Endothelial cell of umbilical vein (primary cell): ENCODE measurements around the gene TRPM3. TPM values are rescaled to one million over a fixed set of nuclear protein-coding genes. Genes with fewer than 3 reads are reported as not detected.

Experiments used
- BruUV-seq: library from RNA; stranded (reverse); fragments of 400-500 nt; replicated peaks from 2 replicates; lab custom pipeline; 2021; lab: Mats Ljungman, UMichigan
- CTCF ChIA-PET: fragments of 300-600, 350-600 bp; sonication (Branson Sonifier 250); formaldehyde crosslinking; loops from one replicate; lab custom pipeline; 2021; ENCODE audit warnings: antibody characterized with exemption, inconsistent platforms; lab: Charles Lee
- POLR2A ChIA-PET: fragments of 300-600, 350-600 bp; sonication (Branson Sonifier 250); formaldehyde crosslinking; loops from one replicate; lab custom pipeline; 2021; ENCODE audit warnings: antibody characterized with exemption, inconsistent platforms; lab: Charles Lee
- DNase-seq: peaks from one replicate; pipeline ENCODE4 v3.0.0-alpha.2; 2011; ENCODE audit warnings: low read depth, low spot score
- FAIRE-seq: peaks from 2 replicates; lab custom pipeline; 2011; peaks lifted over from hg19 to GRCh38; lab: Jason Lieb, UNC
- H2AFZ ChIP-seq: 2 replicates; pipeline ENCODE4 v1.6.0; 2012; ENCODE audit warnings: low read depth, low read length, control low read depth, inconsistent platforms
- H3K27ac ChIP-seq: 2 replicates; pipeline ENCODE4 v1.5.1; 2011; ENCODE audit warnings: low read depth, mild to moderate bottlenecking, control low read depth, low read length, moderate library complexity; ENCODE audit not compliant: insufficient read depth
- H3K27me3 ChIP-seq, 2 experiments: 2 replicates each; pipeline versions ENCODE4 v1.6.0 to v1.6.1; 2011; ENCODE audit warnings: low read length in 2 of 2, mixed read lengths in 1 of 2; ENCODE audit not compliant: control insufficient read depth in 2 of 2, insufficient read depth in 2 of 2
- H3K36me3 ChIP-seq, 2 experiments: 2 replicates in 1 of 2; 3 replicates in 1 of 2; pipeline ENCODE4 v1.5.1; 2011; ENCODE audit warnings: low read length in 2 of 2, mild to moderate bottlenecking in 1 of 2, moderate library complexity in 1 of 2; ENCODE audit not compliant: control insufficient read depth in 2 of 2, insufficient read depth in 2 of 2; ENCODE audit errors: extremely low read depth in 1 of 2
- H3K4me1 ChIP-seq: 3 replicates; pipeline ENCODE4 v1.5.1; 2011; ENCODE audit warnings: mild to moderate bottlenecking, low read length; ENCODE audit not compliant: control insufficient read depth, insufficient read depth; ENCODE audit errors: extremely low read depth
- H3K4me2 ChIP-seq: 2 replicates; pipeline ENCODE4 v1.6.1; 2011; ENCODE audit warnings: low read length, control low read depth, mixed read lengths; ENCODE audit not compliant: insufficient read depth
- H3K4me3 ChIP-seq, 3 experiments: fragments of 200-600 bp in 1 of 3; sonication (generic), shearing (Covaris generic) in 1 of 3; replicated peaks in 1 of 3; 2 replicates each; pipeline ENCODE4 v1.5.1; 2011 to 2016; ENCODE audit warnings: control low read depth in 3 of 3, low read length in 3 of 3, mild to moderate bottlenecking in 2 of 3, inconsistent platforms in 1 of 3, low read depth in 1 of 3, moderate library complexity in 1 of 3; ENCODE audit not compliant: insufficient read depth in 1 of 3
- H3K79me2 ChIP-seq: 2 replicates; pipeline ENCODE4 v1.6.0; 2012; ENCODE audit warnings: low read length, inconsistent platforms; ENCODE audit not compliant: control insufficient read depth, insufficient read depth
- H3K9ac ChIP-seq: replicated peaks from 2 replicates; pipeline ENCODE3; 2011; ENCODE audit warnings: low read length, control low read depth; ENCODE audit not compliant: insufficient read depth; ENCODE audit errors: extremely low read depth
- H3K9me1 ChIP-seq: replicated peaks from 3 replicates; pipeline ENCODE4 v1.6.0; 2011; ENCODE audit warnings: mild to moderate bottlenecking, low read length; ENCODE audit not compliant: control insufficient read depth, insufficient read depth; ENCODE audit errors: extremely low read depth
- H3K9me3 ChIP-seq: replicated peaks from 2 replicates; pipeline ENCODE4 v1.5.1; 2012; ENCODE audit warnings: low read length, inconsistent platforms; ENCODE audit not compliant: control insufficient read depth, insufficient read depth
- H4K20me1 ChIP-seq: replicated peaks from 2 replicates; pipeline ENCODE3; 2011; ENCODE audit warnings: mild to moderate bottlenecking, low read length; ENCODE audit not compliant: control insufficient read depth, insufficient read depth; ENCODE audit errors: extremely low read depth
- EZH2 ChIP-seq: IDR thresholded peaks from 2 replicates; pipeline ENCODE4 v1.6.1; 2012; ENCODE audit warnings: borderline replicate concordance, low read depth, mild to moderate bottlenecking, moderate library complexity, low read length, inconsistent platforms; ENCODE audit not compliant: severe bottlenecking
- FOS ChIP-seq: IDR thresholded peaks from 2 replicates; pipeline ENCODE4 v1.6.1; 2011; ENCODE audit warnings: mild to moderate bottlenecking, low read length, moderate library complexity, borderline replicate concordance; ENCODE audit not compliant: insufficient read depth
- GATA2 ChIP-seq: IDR thresholded peaks from 2 replicates; pipeline ENCODE4 v1.7.0; 2011; ENCODE audit warnings: low read depth, mild to moderate bottlenecking, moderate library complexity, mixed read lengths, low read length; ENCODE audit not compliant: insufficient read length, insufficient read depth
- JUN ChIP-seq: IDR thresholded peaks from 2 replicates; pipeline ENCODE4 v1.6.1; 2011; ENCODE audit warnings: borderline replicate concordance, low read depth; ENCODE audit not compliant: insufficient read length, insufficient read depth
- MAX ChIP-seq: IDR thresholded peaks from 2 replicates; pipeline ENCODE4 v1.6.1; 2011; ENCODE audit not compliant: insufficient read depth, insufficient read length
- MYC ChIP-seq: IDR thresholded peaks from one replicate; pipeline ENCODE4 v1.6.1; 2011; ENCODE audit warnings: mild to moderate bottlenecking, low read depth, low read length
- POLR2A ChIP-seq: IDR thresholded peaks from 2 replicates; pipeline ENCODE4 v1.6.1; 2012; ENCODE audit warnings: low read depth, mild to moderate bottlenecking, control low read depth, low read length
- POLR2AphosphoS5 ChIP-seq: IDR thresholded peaks from 2 replicates; pipeline ENCODE4 v1.6.1; 2012; ENCODE audit warnings: low read depth, mild to moderate bottlenecking, control low read depth, low read length, moderate library complexity; ENCODE audit not compliant: insufficient read depth
- dilution Hi-C: fragments of 300-500 bp; cut with MboI; formaldehyde crosslinking; loops from one replicate; pipeline ENCODE4 v1.15.0; 2019; ENCODE audit warnings: low sequenced_read_pairs; ENCODE audit not compliant: extremely low pct_ligation_motif_present
- intact Hi-C: fragments of 100-400 bp; cut with micrococcal nuclease; formaldehyde crosslinking; loops from one replicate; pipeline ENCODE4 v1.10.0; 2022
- polyA plus RNA-seq, 4 experiments: library from polyadenylated mRNA; depleted of rRNA in 3 of 4; stranded (reverse) in 3 of 4; unstranded in 1 of 4; fragments of >200 nt; gene quantifications; 2 replicates each; pipeline versions ENCODE4 v1.2.1 to v1.2.3, GENCODE V29; 2011 to 2012; ENCODE audit warnings: missing spikeins in 1 of 4
- total RNA-seq: library from RNA; stranded (reverse); gene quantifications from 2 replicates; pipeline ENCODE4 v1.2.3, GENCODE V29; 2021
- TF ChIP-seq, protein P1 (sequence below), 2 donors: IDR thresholded peaks; 1 replicate in 1 of 2; 2 replicates in 1 of 2; pipeline ENCODE4 v1.5.1; 2011; ENCODE audit warnings: low read length in 2 of 2, mild to moderate bottlenecking in 2 of 2, moderate library complexity in 2 of 2, control low read depth in 1 of 2, inconsistent platforms in 1 of 2, low read depth in 1 of 2; ENCODE audit not compliant: insufficient read depth in 1 of 2; ENCODE audit errors: extremely low read depth in 1 of 2

The TRPM3 gene
- total and polyA plus RNA-seq, 2 donors (not counting 3 experiments of a cell fraction or from before 2014, with no cell fraction given), result 0.17 to 0.33 TPM

DNA sequence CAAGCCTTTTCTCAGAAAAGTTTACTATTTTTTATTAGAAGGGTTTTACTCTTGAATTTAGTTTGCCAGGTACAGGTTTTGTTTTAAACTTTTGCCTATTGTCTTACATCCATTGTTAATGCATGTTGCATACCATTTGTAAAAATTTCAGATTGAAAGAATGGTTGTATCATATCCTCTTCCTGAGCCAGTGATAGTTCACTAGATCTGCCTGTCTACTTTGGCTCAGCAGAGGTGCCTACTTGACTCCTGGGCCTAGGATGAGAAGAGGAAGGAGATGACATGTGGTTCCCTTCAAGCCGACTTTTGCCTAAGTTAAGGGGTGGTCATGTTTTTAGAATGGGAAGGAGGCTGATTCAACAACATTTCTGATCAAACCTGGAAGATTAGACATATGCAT lies 232.9 kb downstream of the TRPM3 start:
- no peaks in the 10 kb centered on the region for H3K9me1 ChIP-seq
- DNase-seq (no peak), FAIRE-seq (no peak)
- H2AFZ ChIP-seq, result peak overlapping the region; percentile 32
- H3K36me3 ChIP-seq, result no peaks in the 10 kb centered on the region
- no peaks in the 10 kb centered on the region for H3K27me3 ChIP-seq
- H3K4me3 ChIP-seq, result no peak overlapping the region
- TF ChIP-seq JUN (no peak), GATA2 (no peak), MAX (no peak), EZH2 (no peak), POLR2AphosphoS5 (no peak), POLR2A (no peak), MYC (no peak), FOS (no peak)
- TF ChIP-seq, protein P1, sequence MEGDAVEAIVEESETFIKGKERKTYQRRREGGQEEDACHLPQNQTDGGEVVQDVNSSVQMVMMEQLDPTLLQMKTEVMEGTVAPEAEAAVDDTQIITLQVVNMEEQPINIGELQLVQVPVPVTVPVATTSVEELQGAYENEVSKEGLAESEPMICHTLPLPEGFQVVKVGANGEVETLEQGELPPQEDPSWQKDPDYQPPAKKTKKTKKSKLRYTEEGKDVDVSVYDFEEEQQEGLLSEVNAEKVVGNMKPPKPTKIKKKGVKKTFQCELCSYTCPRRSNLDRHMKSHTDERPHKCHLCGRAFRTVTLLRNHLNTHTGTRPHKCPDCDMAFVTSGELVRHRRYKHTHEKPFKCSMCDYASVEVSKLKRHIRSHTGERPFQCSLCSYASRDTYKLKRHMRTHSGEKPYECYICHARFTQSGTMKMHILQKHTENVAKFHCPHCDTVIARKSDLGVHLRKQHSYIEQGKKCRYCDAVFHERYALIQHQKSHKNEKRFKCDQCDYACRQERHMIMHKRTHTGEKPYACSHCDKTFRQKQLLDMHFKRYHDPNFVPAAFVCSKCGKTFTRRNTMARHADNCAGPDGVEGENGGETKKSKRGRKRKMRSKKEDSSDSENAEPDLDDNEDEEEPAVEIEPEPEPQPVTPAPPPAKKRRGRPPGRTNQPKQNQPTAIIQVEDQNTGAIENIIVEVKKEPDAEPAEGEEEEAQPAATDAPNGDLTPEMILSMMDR (IDR thresholded peaks at IDR 0.05; ENCODE audit: extremely low read depth in 1 of 2, insufficient read depth in 1 of 2, low read depth in 1 of 2, low read length in 2 of 2), result no peak
- no peaks in the 10 kb centered on the region for H3K79me2 ChIP-seq
- no TSS peak for BruUV-seq
- intact Hi-C loops, result no loop called here
- H3K9ac ChIP-seq, result no peak overlapping the region
- dilution Hi-C loops, result no loop called here
- no peaks in the 10 kb centered on the region for H4K20me1 ChIP-seq
- CTCF ChIA-PET, result no interaction called here
- peaks cover 2% of the 10 kb centered on the region for H3K4me1 ChIP-seq
- H3K9me3 ChIP-seq, result no peaks in the 10 kb centered on the region
- H3K27ac ChIP-seq, result no peak overlapping the region
- H3K4me2 ChIP-seq, result no peak overlapping the region
- POLR2A ChIA-PET, result no interaction called here
